ENCODE measurements around the gene PDLIM7.
A peak's percentile ranks its signal among the peaks of the same experiment; 100 is the strongest.

PDLIM7 gene

DNA sequence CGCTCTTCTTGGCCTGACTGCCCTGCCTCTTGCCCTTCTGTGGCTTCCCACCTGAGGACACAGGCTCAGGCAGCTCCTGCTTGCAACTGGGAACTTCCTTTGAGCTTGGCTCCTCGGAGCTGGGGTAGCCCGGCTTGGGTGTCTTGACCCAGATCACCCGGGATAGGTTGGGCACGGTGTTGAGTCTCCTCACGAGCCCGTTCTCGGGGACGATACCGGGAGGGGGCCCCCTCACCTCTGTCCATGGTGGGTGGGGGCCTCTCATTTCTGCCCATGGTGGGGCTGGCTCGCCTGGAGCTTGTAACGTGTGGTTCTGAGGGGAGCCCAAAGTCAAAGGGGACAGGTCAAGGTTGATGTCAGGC lies 27.1 kb upstream of the PDLIM7 start:
- DNase-seq (ENCODE audit: low read depth) = no peak

DNA sequence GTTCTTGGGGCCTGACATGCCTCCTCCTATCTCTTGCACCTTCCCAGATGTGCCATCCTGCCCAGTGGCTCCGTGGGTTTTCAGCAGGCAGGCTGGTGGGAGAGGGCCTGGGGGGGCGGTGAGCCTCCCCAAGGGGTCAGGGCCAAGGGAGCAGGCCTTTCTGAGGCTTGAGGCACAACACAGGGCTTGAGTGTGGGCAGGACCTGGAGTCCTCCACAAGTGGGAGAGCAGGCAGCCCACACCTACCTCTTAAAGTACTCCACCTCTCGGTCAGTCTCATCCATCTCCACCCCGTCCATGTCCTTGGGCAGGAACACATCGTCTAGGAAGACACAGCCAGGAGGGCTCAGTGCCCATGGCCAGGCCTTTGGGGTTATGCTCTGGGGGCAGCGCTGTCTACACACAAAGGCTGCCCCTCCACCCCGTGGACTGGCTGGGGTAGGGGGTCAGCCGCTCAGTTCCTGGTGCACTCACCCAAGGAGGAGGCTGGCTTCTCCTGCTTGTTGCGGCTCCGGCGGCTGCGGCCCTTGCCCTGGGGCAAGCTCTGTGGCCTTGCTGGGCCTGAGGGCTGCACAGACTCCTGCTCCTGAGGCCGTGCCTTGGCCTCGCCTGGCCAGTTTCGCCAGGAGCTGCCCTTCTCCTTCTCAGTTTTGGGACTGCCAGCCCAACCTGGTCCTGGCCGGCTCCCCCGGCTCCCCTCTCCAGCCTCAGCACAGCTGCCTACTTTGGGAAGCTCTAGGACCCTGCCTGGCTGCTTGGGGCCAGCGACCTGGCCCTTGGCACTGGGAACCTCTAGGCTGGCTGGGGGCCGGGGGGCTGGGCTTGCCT lies 26.5 kb upstream of the PDLIM7 start:
- DNase-seq (ENCODE audit: low read depth) = no peak

DNA sequence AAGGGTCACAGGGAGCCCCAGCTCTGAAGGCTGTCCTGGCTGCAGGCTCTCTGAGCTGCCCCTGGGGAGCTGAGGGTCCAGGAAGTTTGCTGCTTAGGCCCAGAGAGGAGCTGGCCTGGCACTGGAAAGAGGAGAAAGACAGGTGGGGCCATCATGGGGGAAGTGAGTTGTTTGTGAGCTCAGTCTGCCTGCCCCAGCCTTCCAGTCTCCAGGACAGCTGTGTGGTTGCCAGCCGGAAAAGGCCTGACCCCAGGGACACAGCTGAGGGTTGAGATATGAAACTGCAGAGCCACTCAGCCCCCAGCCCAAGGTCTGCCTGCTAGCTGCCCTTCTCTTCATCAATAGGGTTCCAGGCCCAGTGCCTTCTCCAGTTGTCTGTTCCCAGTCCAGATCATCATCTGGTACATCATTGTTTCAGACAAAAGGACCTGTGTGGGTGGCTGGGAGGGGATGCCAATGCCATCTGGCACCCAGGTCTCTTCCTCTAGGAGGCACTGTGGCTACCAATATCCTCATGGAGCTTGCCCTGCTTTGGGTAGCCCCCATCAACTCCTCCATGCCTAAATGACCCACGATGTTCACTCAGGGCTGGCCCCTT lies 23.6 kb upstream of the PDLIM7 start:
- DNase-seq (ENCODE audit: low read depth) = no peak

DNA sequence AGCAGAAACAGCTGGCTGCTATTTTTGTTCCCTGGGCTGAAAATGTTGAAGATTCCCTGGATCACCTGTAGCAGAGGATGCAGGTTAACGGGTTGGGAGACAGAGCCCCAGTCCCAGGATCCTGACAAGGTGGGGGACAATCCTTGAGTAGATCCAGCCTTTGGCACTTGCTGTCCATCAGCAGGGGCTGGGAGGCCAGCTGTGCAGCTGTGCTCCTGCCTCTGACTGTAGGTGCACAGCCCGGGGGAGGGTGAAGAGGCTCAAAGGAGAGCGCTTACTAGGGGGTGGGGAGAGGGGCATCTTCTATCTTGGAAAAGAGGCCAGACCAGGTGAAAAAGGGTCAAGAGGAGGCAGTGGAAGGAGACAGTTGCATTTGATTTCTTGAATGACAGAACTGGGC lies 22.9 kb upstream of the PDLIM7 start:
- DNase-seq (ENCODE audit: low read depth) = no peak

DNA sequence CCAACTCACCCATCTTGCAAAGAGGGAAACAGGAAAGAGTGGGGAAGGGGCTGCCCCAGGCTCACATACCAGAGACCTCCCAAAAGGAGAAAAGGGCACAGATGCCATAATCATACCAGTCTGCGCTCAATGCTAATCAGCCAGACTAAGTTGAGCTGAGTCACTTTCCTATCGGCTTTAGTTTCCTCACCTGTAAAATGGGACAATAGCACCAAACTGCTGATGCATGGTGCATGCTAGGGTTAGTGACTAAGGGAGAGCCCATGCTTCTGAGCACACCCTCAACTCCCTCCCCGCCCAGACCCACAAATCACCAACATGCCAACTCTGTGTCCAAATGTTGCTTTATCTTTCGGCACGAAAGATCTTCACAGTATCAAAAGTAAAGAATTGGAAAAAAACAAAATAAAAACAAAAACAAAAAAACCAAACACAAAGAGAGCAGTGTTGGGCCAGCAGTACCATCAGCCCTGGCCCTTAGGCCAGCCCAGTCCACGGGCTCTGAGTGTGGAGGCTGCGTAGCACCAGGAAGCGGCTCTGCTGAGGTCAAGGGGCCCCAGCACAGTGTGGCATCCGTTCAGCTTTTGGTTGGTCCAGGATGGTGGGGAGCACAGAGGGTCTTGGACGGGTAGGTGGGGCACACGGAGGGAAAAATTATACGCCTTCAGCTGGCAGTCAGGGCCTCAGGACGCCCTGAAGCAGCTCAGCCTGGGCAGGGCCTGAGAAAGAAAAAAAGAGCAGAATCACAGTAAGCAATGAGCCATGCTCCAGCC lies 22.2 kb upstream of the PDLIM7 start:
- DNase-seq (ENCODE audit: low read depth) = no peak

DNA sequence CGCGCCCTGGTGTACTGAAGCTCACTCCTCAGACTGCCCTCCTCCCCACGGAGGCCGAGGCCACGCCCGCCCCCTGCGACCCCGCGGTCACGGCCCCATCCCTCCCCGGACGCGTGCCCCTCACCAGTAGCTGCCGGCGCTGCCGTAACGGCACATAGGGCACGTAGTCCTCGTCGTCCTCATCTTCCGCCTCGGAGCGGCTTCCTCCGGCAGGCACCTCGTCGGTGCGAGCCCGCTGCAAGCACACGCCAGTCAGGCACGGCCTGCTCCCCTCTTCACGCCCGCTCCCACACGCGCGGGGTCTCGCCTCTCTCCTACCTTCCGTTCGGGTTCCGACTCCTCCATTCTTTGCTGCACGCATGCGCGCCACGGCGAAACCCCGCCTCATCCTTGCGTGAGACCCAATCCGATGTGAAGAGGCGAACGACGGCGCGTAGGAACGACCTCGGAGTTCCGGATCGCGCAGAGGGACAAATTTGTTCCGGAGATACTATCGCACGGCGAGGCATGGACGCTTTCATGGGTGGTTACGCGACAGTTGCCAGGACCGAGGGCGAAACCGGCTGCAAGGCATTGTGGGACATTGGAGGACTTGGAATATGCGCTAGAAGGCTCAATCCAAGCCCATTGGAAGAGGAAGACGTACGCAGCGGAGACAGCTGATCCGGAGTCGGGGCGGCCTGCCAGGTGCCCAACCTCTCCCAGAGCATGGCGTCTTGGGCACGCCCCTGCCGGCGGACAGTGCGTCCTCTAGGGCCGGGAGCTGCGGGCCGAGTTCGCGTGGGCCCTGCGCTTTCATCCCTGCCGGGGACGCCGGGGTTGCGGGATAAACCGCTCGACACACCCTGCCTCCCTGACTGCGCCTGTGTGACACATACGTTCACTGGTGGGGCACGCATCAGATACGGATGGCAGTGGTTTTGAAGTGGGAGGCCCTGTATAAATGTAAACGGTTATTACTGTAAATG lies 19.5 kb upstream of the PDLIM7 start, which contains the start of gene DDX41:
Gene DDX41 (minus strand): TSS at position 361 of the 968 bp plus-strand sequence. CDS start 16 bp downstream, at position 345.
- peak; percentile 92 for DNase-seq (ENCODE audit: low read depth)

DNA sequence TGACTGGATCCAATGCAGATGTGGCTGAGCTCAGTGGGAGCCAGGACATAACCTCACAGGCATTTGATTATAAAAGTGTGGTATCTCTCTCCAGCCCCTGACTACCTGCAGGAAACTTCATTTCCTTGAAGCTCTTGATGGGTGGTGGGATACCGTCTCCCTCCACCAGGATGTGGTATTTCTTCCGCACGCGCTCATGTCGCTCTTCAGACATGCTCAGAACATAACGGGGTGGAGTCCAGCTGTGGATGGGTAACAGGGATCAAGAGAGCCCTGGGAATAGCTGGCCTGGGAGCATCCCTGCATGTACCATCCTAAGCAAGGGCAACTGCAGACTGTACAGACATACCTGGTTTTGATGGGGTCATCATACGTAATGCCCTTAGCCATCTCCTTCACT lies 18.2 kb upstream of the PDLIM7 start:
- no peak for DNase-seq (ENCODE audit: low read depth)

DNA sequence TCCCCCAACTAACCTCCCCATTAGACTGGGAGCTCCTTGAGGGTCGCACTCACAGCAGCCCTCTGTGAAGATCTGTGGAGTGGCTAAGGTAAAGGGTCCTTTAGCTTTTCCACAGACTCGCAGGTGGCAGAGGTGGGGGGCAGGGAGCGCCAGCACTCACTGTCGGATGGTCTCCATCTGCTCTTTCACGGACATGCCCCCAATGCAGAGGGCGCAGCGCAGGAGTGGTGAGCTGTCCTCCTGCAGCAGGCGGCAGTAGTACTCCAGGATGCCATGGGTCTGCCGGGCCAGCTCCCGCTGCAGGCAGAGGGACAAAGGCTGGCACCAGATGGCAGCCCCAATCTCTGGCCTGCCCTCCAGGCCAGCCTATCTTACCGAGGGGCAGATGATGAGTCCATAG lies 17.1 kb upstream of the PDLIM7 start:
- DNase-seq (ENCODE audit: low read depth) = no peak

DNA sequence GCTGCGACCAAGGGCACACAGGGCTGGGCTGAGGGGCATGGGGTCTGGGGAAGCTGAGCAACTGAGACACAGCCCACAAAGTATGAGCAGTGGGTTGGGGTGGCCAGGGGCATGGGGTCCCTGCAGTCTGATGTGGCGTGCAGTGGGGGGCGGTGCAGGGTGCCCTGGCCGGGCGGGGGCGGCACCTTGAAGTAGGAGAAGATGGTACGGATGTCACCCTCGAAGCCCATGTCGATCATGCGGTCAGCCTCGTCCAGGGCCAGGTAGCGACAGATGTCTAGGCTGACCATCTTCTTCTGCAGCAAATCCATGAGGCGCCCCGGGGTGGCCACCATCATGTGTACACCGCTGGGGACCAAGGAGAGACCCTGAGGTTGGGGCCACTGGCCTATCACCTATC lies 16.1 kb upstream of the PDLIM7 start:
- no peak for DNase-seq (ENCODE audit: low read depth)

DNA sequence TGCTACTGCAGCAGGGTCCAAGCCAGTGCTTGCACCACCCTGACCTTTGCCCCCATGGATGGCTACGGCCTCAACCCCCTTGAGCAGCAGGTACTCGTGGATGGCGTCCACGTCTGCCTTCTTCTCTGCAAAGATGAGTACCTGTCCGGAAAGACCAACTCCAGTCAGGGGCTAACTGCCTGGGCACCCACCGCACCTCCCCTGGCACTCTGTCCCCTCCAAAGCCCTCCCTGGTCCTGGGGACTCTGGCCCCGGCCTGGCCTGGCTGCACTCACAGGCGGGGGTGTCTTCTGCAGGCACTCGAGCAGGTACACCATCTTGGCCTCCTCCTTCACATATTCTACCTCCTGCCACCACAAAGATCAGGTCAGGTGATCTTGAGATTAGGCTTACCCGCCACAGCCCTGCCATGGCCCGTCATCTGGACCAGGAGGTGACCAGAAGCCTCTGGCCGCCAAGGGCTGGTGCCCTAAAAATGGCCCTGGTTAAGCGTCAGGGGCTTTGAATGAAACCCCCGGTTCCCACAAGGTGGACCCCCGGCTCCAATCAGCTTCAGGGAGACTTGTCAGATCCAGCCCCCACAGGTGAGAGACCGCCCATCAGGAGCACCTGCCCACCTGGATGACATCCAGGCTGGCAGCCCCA lies 15.5 kb upstream of the PDLIM7 start:
- no peak for DNase-seq (ENCODE audit: low read depth)

DNA sequence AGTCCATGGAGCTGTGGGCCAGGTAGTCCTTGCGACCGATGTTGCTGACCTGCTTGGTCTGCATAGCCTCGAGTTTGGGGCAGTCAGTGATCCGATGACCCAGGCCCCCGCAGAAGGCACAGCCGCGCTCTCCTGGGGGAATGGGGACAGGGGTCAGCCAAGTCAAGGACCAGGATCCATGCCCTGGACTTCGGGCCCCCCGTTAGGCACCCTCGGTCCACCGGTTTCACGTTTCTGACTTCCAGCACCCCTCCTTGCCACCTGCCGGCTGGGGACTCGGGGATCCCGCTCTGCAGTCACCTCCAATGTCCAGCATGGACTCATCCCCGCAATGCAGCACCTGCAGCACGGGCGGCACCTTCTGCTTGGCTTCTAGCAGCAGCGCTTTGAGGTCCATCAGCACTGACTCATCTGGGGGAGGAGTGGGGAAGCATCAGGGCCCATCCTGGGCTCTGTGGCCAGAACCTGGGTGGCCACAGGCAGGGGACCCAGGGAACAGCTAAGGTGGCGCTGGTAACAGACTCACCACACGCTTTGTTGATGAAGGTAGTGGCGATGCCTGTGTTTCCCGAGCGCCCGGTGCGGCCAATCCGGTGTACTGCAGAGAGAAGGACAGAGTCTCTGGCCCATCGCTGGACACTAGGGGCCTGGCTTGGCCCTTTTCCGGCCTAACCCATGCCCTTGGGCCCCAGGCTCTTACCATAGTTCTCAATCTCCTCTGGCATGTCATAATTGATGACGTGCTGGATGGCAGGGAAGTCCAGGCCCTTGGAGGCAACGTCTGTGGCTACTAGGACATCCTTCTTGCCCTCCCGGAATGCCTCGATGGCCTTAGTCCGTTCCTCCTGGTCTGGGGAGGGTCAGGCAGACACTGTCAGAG lies 14.6 kb upstream of the PDLIM7 start:
- no peak for DNase-seq (ENCODE audit: low read depth)

DNA sequence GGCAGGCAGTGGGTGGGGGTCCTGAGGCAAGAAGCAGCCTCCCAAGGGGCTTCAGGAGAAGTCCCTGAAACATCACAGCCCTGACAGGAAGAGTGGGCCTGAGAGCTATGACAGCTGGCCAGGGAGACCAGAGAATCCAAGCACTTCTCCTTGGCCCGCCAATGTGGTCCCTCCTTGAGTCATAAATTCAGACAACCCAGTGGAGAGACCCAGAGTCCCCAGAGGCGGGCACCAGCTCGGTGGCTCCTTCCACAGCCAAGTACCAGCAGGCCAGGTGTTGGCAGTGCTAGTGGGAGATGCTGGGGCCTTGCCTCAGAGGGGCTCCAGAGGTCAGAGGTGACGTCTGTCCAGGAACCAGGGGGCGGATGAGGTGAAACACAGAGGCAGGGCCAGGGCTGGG lies 13.8 kb upstream of the PDLIM7 start:
- no peak for DNase-seq (ENCODE audit: low read depth)

DNA sequence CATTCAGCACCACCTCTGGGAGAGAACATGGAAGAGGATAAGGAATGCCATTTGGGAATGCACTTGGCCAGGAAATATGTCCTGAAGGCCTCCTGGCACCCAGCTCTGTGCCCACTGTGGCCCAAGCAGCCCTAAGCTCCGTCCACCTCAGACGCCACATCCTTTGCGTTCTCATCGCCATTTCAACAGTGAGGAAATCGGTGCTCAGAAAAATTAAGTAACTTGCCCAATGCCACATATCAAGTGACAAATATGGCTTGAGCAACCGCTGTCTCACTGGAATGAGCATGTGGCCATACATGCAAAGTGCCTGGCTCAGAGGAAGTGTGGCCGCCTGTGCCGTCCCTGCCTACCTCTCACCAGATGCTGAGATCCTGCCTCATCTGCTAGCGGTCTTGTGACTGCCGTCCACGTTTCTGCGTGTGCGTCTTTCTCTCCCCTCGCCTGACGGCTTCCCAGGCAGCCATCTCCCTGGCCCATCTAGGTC lies 13.2 kb upstream of the PDLIM7 start:
- no peak for DNase-seq (ENCODE audit: low read depth)

DNA sequence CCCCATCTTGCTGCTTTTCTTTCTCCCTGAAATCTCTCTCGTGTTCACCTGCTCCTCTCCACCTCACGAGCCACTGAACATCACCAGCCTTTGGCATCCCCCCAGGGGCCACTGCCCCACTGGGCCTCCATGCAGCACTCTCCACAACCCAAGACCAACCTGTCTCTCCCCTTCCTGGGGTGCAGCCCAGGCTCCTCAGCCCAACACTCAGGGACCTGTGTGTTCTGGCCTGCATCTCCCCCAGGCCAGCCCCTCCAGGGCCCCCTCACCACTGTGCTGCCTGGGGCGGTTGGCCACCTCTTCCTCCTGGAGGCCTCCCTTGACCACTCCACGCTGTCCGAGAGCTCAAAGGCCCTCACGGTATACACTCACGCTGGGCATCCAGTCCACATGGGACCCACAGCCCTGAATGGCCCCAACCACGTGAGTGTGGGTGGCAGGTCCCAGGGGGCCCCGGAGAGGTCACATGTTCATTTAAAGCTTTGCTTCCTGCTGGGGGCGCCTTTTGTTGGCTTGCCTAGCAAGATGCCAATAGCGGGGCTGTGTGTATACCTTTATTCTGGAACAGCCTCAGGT lies 12.7 kb upstream of the PDLIM7 start:
- DNase-seq (ENCODE audit: low read depth) = no peak

DNA sequence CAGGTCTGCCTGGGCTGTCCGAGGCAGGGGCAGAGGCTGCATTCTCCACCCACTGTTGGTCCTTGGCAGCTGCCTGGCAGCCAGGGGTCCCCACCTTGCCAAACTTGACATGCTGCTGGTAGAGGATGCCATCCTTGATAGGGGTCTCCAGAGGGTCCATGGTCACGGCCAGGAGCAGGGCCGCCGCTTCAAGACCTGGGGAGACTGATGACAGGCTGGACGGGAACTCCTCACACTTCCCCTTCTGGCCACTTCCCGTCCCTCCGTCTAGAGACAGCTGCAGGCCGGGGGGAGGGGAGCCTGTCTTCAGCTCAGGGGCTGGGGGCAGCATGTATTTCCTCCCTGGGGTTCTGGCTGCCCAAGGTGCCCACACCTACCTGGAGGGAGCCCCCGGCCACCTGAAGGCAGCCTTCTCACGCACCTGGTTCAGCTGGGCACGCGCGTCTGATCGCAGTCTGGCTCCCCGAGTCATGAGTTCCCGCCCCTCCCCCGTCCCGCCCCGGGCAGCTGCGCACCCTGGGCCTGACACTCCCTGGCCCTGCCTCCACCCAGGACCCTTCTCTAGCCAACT lies 12.1 kb upstream of the PDLIM7 start, which contains the start of gene DOK3:
Gene DOK3 (minus strand): TSS at position 446 of the 571 bp plus-strand sequence. CDS start 286 bp downstream, at position 160.
- DNase-seq (ENCODE audit: low read depth) = no peak

DNA sequence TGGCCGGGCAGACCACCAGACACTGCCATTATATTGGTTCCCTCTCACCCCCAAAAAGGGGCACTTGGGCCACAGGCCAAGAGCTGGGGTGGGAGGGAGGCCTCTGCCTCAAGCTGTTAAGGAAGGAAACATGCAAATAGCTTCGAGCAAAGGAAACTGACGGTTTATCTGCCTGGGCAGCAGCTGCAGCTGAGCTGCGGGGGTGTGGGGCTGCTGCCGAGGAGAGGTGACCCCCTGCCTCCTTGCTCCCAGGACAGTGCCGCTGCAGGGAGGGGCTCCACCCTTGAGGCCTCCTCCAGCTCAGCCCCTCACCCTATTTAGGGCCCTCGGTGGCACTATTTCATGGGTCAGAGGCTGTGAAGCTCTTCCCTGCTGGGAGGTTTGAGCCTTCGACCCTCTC lies 11.4 kb upstream of the PDLIM7 start:
- no peak for DNase-seq (ENCODE audit: low read depth)

DNA sequence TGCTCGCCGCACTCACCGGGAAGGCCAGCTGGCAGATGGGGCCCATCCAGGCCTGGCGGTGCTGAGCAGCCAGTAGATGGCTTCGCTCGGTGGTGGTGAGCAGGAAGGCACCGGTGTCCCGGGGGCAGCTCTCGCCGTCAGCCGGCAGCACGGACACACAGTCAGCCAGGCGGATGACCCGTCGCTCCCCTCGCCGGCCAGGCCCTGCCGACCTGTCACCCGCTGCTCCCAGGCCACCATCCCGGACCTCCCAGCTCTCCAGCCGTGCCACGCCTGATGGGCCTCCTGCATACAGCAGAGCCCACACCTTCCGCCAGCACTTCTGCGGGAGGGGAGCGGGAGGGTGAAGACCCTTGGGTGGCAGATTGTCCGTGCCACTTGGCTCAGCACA lies 10.8 kb upstream of the PDLIM7 start:
- DNase-seq (ENCODE audit: low read depth) = no peak

DNA sequence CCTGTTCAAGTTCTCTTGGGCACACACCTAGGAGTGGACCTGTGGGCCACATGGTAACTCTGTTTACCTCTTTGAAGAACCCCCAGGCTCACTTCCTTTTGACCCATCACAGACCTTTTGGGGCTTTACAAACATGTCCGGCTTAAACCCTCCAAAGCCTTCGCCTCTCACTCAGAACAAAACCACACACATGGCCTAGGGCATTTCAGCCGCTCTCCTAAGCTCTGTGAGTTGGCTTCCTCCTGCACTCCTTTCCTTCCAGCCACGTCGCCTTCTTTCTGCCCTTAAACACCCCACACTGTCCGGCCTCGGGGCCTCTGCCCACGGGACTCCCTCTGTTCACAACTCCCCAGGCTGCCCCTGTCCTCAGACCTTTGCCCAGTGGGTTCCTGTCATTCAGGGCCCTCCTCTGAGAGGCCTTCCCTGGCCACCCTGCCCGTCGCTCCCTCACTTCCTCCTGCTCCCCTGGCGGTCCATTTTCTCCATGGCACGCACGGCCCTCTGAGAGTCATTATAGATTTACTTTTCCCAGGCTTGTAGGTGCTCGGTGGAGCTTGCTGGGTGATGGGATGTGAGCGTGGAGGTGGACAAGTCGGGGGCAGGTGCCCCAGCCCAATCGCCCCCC lies 10.3 kb upstream of the PDLIM7 start:
- no peak for DNase-seq (ENCODE audit: low read depth)

DNA sequence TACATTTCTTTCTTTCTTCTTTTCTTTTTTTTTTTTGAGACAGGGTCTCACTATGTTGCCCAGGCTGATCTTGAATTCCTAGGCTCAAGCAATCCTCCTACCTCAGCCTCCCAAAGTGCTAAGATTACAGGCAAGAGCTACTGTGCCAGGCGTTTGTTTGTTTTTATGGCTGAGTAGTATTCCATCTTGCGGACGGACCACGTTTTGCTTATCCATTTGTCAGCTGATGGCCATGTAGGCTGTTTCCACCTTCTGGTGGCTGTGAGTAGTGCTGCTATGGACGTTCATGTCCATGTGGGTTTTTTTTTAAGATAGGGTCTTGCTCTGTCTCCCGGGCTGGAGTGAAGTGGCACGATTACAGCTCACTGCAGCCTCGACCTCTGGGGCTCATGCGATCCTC lies 9.8 kb upstream of the PDLIM7 start:
- no peak for DNase-seq (ENCODE audit: low read depth)

All from stimulated activated CD8-positive, alpha-beta memory T cell treated with anti-CD3 and anti-CD28 coated beads, Interleukin-12 subunit alpha, Interleukin-12 subunit beta, amount 100 ng/mL, for 1 hour (primary cell).